ENCODE data around the gene PTN. TPM values are rescaled to one million over a fixed set of nuclear protein-coding genes. Genes with fewer than 3 reads are reported as not detected.

Gene PTN
- total RNA-seq, 1 donor from 2014 or later, result 11.1 TPM

DNA sequence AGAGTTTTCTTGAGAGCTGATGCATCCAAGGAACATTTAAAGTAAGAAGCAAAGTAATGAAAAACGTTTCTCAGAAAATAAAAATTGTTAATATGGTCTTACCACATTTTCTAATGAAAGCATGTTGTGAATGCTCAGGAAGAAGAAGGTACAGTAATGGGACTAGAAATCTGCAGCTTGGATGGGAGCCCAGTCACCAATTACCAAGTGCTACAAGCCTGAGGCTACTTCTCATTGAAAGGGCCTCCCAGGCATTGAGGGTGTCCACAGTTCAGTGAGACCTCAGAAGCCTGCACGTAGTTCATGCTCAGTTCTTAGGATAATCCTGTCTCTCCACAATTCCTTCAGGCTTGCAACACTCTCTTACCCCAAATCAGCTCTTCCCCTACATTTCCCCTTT, 17.6 kb downstream of the PTN start:
- Mint-ChIP-seq H3K4me1 (ENCODE audit: low read depth, unreplicated experiment) (peaks cover 8% of the 10 kb centered on the region), H3K9me3 (ENCODE audit: unreplicated experiment) (peaks cover 2% of the 10 kb centered on the region), H3K27ac (ENCODE audit: unreplicated experiment) (no peak overlapping the region), H3K4me3 (ENCODE audit: unreplicated experiment) (no peak overlapping the region), H3K36me3 (ENCODE audit: low read depth, unreplicated experiment) (no peaks in the 10 kb centered on the region), H3K27me3 (ENCODE audit: low read depth, unreplicated experiment) (no peaks in the 10 kb centered on the region)
- Histone ChIP-seq H2AFZ (ENCODE audit: low read depth, low read length) (no peak overlapping the region), H3K4me2 (ENCODE audit: low read length) (no peak overlapping the region), H3K9ac (ENCODE audit: low read length) (no peak overlapping the region), H3K79me2 (ENCODE audit: insufficient read depth, low read length) (no peaks in the 10 kb centered on the region), H3K36me3 (ENCODE audit: insufficient read depth, low read length) (no peaks in the 10 kb centered on the region), H3K27ac (ENCODE audit: low read depth, low read length) (no peak overlapping the region), H3K4me1 (ENCODE audit: insufficient read depth, low read length) (peaks cover 15% of the 10 kb centered on the region), H3K9me3 (ENCODE audit: insufficient read depth, low read depth, low read length) (no peaks in the 10 kb centered on the region), H4K20me1 (ENCODE audit: insufficient read depth, low read length) (no peaks in the 10 kb centered on the region), H3K4me3 (ENCODE audit: insufficient read depth, low read depth, low read length) (no peak overlapping the region), H3K27me3 (ENCODE audit: insufficient read depth, low read length) (no peaks in the 10 kb centered on the region)
- DNase-seq (ENCODE audit: low read depth), result no peak
- TF ChIP-seq EZH2 (IDR thresholded peaks at IDR 0.05; ENCODE audit: insufficient read depth, low read length), result no peak
- TF ChIP-seq, protein P1, sequence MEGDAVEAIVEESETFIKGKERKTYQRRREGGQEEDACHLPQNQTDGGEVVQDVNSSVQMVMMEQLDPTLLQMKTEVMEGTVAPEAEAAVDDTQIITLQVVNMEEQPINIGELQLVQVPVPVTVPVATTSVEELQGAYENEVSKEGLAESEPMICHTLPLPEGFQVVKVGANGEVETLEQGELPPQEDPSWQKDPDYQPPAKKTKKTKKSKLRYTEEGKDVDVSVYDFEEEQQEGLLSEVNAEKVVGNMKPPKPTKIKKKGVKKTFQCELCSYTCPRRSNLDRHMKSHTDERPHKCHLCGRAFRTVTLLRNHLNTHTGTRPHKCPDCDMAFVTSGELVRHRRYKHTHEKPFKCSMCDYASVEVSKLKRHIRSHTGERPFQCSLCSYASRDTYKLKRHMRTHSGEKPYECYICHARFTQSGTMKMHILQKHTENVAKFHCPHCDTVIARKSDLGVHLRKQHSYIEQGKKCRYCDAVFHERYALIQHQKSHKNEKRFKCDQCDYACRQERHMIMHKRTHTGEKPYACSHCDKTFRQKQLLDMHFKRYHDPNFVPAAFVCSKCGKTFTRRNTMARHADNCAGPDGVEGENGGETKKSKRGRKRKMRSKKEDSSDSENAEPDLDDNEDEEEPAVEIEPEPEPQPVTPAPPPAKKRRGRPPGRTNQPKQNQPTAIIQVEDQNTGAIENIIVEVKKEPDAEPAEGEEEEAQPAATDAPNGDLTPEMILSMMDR (IDR thresholded peaks at IDR 0.05; ENCODE audit: insufficient read depth, low read depth, low read length), result no peak
- FAIRE-seq, result no peak

- no peaks in the 10 kb centered on the region for H3K27me3 Mint-ChIP-seq (ENCODE audit: low read depth, unreplicated experiment)
- Histone ChIP-seq H3K4me1 (ENCODE audit: insufficient read depth, low read length) (peaks cover 15% of the 10 kb centered on the region), H3K36me3 (ENCODE audit: insufficient read depth, low read length) (no peaks in the 10 kb centered on the region), H3K9me3 (ENCODE audit: insufficient read depth, low read depth, low read length) (no peaks in the 10 kb centered on the region), H4K20me1 (ENCODE audit: insufficient read depth, low read length) (no peaks in the 10 kb centered on the region), H3K4me2 (ENCODE audit: low read length) (no peak overlapping the region), H3K27me3 (ENCODE audit: insufficient read depth, low read length) (no peaks in the 10 kb centered on the region), H3K9ac (ENCODE audit: low read length) (no peak overlapping the region), H3K4me3 (ENCODE audit: insufficient read depth, low read depth, low read length) (no peak overlapping the region), H3K27ac (ENCODE audit: low read depth, low read length) (no peak overlapping the region), H2AFZ (ENCODE audit: low read depth, low read length) (no peak overlapping the region), H3K79me2 (ENCODE audit: insufficient read depth, low read length) (no peaks in the 10 kb centered on the region)
- H3K9me3 Mint-ChIP-seq (ENCODE audit: unreplicated experiment), result peaks cover 2% of the 10 kb centered on the region
- TF ChIP-seq EZH2 (IDR thresholded peaks at IDR 0.05; ENCODE audit: insufficient read depth, low read length), result no peak
- TF ChIP-seq, protein P1 (IDR thresholded peaks at IDR 0.05; ENCODE audit: insufficient read depth, low read depth, low read length), result no peak
- no peak overlapping the region for H3K27ac Mint-ChIP-seq (ENCODE audit: unreplicated experiment)
- DNase-seq (ENCODE audit: low read depth) (no peak), FAIRE-seq (no peak)
- H3K36me3 Mint-ChIP-seq (ENCODE audit: low read depth, unreplicated experiment), result no peaks in the 10 kb centered on the region
- H3K4me3 Mint-ChIP-seq (ENCODE audit: unreplicated experiment), result no peak overlapping the region
- peaks cover 8% of the 10 kb centered on the region for H3K4me1 Mint-ChIP-seq (ENCODE audit: low read depth, unreplicated experiment)
Observed at GRCh38 chr7:137324796-137325696, 18.5 kb downstream of the PTN start.
